ENCODE data around the gene KLHL29. TPM values are rescaled to one million over a fixed set of nuclear protein-coding genes. Genes with fewer than 3 reads are reported as not detected.

The KLHL29 gene
- total and polyA plus RNA-seq, 2 donors (not counting 3 experiments of a cell fraction or from before 2014, with no cell fraction given) = 4.6 to 12.7 TPM

DNA sequence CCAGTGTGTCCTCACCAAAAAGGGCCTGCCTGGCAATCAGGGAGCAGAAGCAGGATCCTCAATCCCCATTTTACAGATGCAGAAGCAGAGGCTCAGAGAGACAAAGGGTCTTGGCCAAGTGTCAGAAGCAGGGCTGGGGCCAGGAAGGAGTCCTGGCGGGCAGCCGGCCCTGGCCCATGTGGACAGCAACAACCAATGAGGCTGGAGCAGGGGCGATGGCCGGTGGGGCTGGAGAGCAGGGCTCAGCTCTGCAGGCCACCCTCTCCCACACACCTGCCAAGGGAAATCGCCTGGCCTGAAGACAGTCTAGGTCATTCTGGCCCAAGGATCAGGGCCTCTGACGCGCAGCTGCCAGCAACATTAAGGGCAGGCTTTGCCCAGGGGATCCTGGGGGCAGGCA lies 298.0 kb downstream of the KLHL29 start:
- dilution Hi-C loops (cut with MboI; ENCODE audit: extremely low pct_ligation_motif_present, low sequenced_read_pairs) = no loop called here
- CTCF ChIA-PET = no interaction called here
- no peak overlapping the region for H3K9ac ChIP-seq (replicated peaks; ENCODE audit: extremely low read depth, insufficient read depth, low read length)

More for the DNA sequence above, 298.0 kb downstream of the KLHL29 start:
- Histone ChIP-seq H3K9me3 (replicated peaks; ENCODE audit: control insufficient read depth, insufficient read depth, low read length) (no peaks in the 10 kb centered on the region), H3K36me3 (ENCODE audit: control insufficient read depth in 2 of 2, extremely low read depth in 1 of 2, insufficient read depth in 2 of 2, low read length in 2 of 2) (no peaks in the 10 kb centered on the region), H3K27ac (ENCODE audit: insufficient read depth, low read depth, low read length) (no peak overlapping the region), H3K4me1 (ENCODE audit: control insufficient read depth, extremely low read depth, insufficient read depth, low read length) (no peaks in the 10 kb centered on the region), H2AFZ (ENCODE audit: low read depth, low read length) (no peak overlapping the region), H3K27me3 (ENCODE audit: control insufficient read depth in 2 of 2, insufficient read depth in 2 of 2, low read length in 2 of 2) (no peaks in the 10 kb centered on the region), H3K4me2 (ENCODE audit: insufficient read depth, low read length) (no peak overlapping the region), H3K9me1 (replicated peaks; ENCODE audit: control insufficient read depth, extremely low read depth, insufficient read depth, low read length) (no peaks in the 10 kb centered on the region), H3K4me3 (replicated peaks in 1 of 3; ENCODE audit: insufficient read depth in 1 of 3, low read depth in 1 of 3, low read length in 3 of 3) (no peak overlapping the region), H4K20me1 (replicated peaks; ENCODE audit: control insufficient read depth, extremely low read depth, insufficient read depth, low read length) (no peaks in the 10 kb centered on the region), H3K79me2 (ENCODE audit: control insufficient read depth, insufficient read depth, low read length) (no peaks in the 10 kb centered on the region)
- DNase-seq (ENCODE audit: low read depth, low spot score) (no peak), FAIRE-seq (no peak)
- BruUV-seq (replicated peaks) = no TSS peak
- POLR2A ChIA-PET = no interaction called here
- TF ChIP-seq, protein P1, sequence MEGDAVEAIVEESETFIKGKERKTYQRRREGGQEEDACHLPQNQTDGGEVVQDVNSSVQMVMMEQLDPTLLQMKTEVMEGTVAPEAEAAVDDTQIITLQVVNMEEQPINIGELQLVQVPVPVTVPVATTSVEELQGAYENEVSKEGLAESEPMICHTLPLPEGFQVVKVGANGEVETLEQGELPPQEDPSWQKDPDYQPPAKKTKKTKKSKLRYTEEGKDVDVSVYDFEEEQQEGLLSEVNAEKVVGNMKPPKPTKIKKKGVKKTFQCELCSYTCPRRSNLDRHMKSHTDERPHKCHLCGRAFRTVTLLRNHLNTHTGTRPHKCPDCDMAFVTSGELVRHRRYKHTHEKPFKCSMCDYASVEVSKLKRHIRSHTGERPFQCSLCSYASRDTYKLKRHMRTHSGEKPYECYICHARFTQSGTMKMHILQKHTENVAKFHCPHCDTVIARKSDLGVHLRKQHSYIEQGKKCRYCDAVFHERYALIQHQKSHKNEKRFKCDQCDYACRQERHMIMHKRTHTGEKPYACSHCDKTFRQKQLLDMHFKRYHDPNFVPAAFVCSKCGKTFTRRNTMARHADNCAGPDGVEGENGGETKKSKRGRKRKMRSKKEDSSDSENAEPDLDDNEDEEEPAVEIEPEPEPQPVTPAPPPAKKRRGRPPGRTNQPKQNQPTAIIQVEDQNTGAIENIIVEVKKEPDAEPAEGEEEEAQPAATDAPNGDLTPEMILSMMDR (IDR thresholded peaks at IDR 0.05; ENCODE audit: extremely low read depth in 1 of 2, insufficient read depth in 1 of 2, low read depth in 1 of 2, low read length in 2 of 2) = no peak
- TF ChIP-seq EZH2 (IDR thresholded peaks at IDR 0.05; ENCODE audit: borderline replicate concordance, low read depth, low read length, severe bottlenecking) (no peak), FOS (IDR thresholded peaks at IDR 0.05; ENCODE audit: borderline replicate concordance, insufficient read depth, low read length) (no peak), POLR2AphosphoS5 (IDR thresholded peaks at IDR 0.05; ENCODE audit: insufficient read depth, low read depth, low read length) (no peak), GATA2 (IDR thresholded peaks at IDR 0.05; ENCODE audit: insufficient read depth, insufficient read length, low read depth, low read length) (no peak), JUN (IDR thresholded peaks at IDR 0.05; ENCODE audit: borderline replicate concordance, insufficient read depth, insufficient read length, low read depth) (no peak), MYC (IDR thresholded peaks at IDR 0.05; ENCODE audit: low read depth, low read length) (no peak), POLR2A (IDR thresholded peaks at IDR 0.05; ENCODE audit: low read depth, low read length) (no peak)
- TF ChIP-seq, protein P2, sequence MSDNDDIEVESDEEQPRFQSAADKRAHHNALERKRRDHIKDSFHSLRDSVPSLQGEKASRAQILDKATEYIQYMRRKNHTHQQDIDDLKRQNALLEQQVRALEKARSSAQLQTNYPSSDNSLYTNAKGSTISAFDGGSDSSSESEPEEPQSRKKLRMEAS (IDR thresholded peaks at IDR 0.05; ENCODE audit: insufficient read depth, insufficient read length) = no peak
- intact Hi-C loops (cut with micrococcal nuclease) = no loop called here

All from endothelial cell of umbilical vein (primary cell).